ENCODE results near the gene MFAP3.

MFAP3 gene

GRCh38 chr5:154095904-154096303, 57.1 kb downstream of the MFAP3 start:
- DNase-seq, result no peak

GRCh38 chr5:154097031-154097430, 58.3 kb downstream of the MFAP3 start:
- no peak for DNase-seq

- no peak for DNase-seq
These were observed 59.7 kb downstream of the MFAP3 start for GRCh38 chr5:154098465-154098864.

- DNase-seq, result no peak
These were observed 62.4 kb downstream of the MFAP3 start for GRCh38 chr5:154101184-154101583.

- no peak for DNase-seq
These were observed 64.5 kb downstream of the MFAP3 start for GRCh38 chr5:154103233-154103632.

All from GF-D8 (cell line).